ENCODE data around the gene TMEM222. TPM values are rescaled to one million over a fixed set of nuclear protein-coding genes. Genes with fewer than 3 reads are reported as not detected.
"Not testable (repeated sequence)": the region's sequence is repeated elsewhere in the genome, so short reads cannot be mapped to it uniquely, and the experiment has no call there.

TMEM222 gene
- polyA plus RNA-seq, 3 donors = 42.3 to 46.8 (median 44.1) TPM

- DNase-seq = no peak
Observed at GRCh38 chr1:27372808-27373690, 51.1 kb downstream of the TMEM222 start.

- no peak for DNase-seq
Observed at GRCh38 chr1:27374362-27375086, 52.6 kb downstream of the TMEM222 start, which contains the start of gene FCN3. Gene FCN3 (minus strand): TSS chr1:27374824. CDS start chr1:27374818, 6 bp downstream.

GRCh38 chr1:27377760-27378495 is 56.0 kb downstream of the TMEM222 start:
- DNase-seq = no peak

GRCh38 chr1:27379564-27380122 is 57.7 kb downstream of the TMEM222 start:
- DNase-seq = no peak

GRCh38 chr1:27380224-27380623 is 58.3 kb downstream of the TMEM222 start:
- DNase-seq = no peak

GRCh38 chr1:27380766-27381733 is 59.1 kb downstream of the TMEM222 start:
- DNase-seq = no peak

GRCh38 chr1:27381969-27382762 is 60.2 kb downstream of the TMEM222 start:
- no peak for DNase-seq

- DNase-seq = no peak
Observed at GRCh38 chr1:27383039-27383605, 61.2 kb downstream of the TMEM222 start, which contains the start of gene CD164L2. Gene CD164L2 (minus strand): TSS chr1:27383333. CDS start chr1:27383239, 94 bp downstream.

- no peak for DNase-seq
Observed at GRCh38 chr1:27383661-27384060, 61.7 kb downstream of the TMEM222 start.

- not testable (repeated sequence) for DNase-seq
Observed at GRCh38 chr1:27384797-27385196, 62.8 kb downstream of the TMEM222 start.

Other genes starting within 250 kb of the TMEM222 start
- 10 to 100 TPM; 25.8 to 28.7 (median 28.1) TPM for gene SLC9A1, start 167.0 kb upstream of the TMEM222 start, polyA plus RNA-seq (ENCODE audit: insufficient read length in 3 of 3)
- 10 to 100 TPM; 46.7 to 54.0 (median 47.0) TPM for gene WDTC1, start 87.5 kb upstream of the TMEM222 start, polyA plus RNA-seq (ENCODE audit: insufficient read length in 3 of 3)
- 10 to 100 TPM; 12.6 to 17.0 (median 13.3) TPM for gene SYTL1, start 19.9 kb downstream of the TMEM222 start, polyA plus RNA-seq (ENCODE audit: insufficient read length in 3 of 3)
- 10 to 100 TPM in 1 of 3 donors, 1 to 10 TPM in 2; 9.4 to 11.4 (median 9.7) TPM for gene MAP3K6, start 44.8 kb downstream of the TMEM222 start, polyA plus RNA-seq (ENCODE audit: insufficient read length in 3 of 3)
- gene FCN3, start 52.7 kb downstream of the TMEM222 start, polyA plus RNA-seq (ENCODE audit: insufficient read length in 3 of 3) = 1 to 10 TPM; 1.7 to 3.9 (median 2.1) TPM
- under 1 TPM; 0.21 to 0.47 (median 0.33) TPM for gene CD164L2, start 61.2 kb downstream of the TMEM222 start, polyA plus RNA-seq (ENCODE audit: insufficient read length in 3 of 3)
- gene GPR3, start 70.5 kb downstream of the TMEM222 start, polyA plus RNA-seq (ENCODE audit: insufficient read length in 3 of 3) = 1 to 10 TPM in 2 of 3 donors, under 1 TPM in 1; 0.84 to 1.1 (median 1.0) TPM
- gene WASF2, start 168.0 kb downstream of the TMEM222 start, polyA plus RNA-seq (ENCODE audit: insufficient read length in 3 of 3) = 100 to 1,000 TPM; 123 to 124 (median 123) TPM